GM18909 (cell line): ENCODE results near the gene LNP1.
A peak's percentile ranks its signal among the peaks of the same experiment; 100 is the strongest.

Experiments used
- ATAC-seq: cut with Tn5 transposase; IDR thresholded peaks from one replicate; pipeline ENCODE4 v1.9.1; 2021; ENCODE audit warnings: mild to moderate bottlenecking; ENCODE audit not compliant: unreplicated experiment, poor library complexity

LNP1 gene

DNA sequence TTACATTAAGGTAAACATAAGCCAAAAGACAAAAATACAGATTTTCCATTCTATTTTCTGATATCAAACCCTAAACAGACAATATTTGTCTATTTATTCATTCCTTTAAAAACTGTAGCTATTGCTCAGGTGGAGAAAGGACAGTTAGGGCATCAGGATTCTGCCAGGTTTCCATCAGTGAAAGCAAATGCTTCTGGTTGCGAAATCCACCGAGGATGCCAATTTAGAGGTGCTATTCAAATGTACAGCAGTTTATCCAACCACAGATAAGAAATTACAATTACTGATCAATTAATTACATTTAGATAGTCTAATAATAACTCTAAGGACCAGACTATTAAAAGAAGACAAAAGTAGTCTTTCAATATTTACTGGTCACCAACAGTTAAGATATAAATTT lies 4.4 kb upstream of the LNP1 start:
- ATAC-seq, result no peak

DNA sequence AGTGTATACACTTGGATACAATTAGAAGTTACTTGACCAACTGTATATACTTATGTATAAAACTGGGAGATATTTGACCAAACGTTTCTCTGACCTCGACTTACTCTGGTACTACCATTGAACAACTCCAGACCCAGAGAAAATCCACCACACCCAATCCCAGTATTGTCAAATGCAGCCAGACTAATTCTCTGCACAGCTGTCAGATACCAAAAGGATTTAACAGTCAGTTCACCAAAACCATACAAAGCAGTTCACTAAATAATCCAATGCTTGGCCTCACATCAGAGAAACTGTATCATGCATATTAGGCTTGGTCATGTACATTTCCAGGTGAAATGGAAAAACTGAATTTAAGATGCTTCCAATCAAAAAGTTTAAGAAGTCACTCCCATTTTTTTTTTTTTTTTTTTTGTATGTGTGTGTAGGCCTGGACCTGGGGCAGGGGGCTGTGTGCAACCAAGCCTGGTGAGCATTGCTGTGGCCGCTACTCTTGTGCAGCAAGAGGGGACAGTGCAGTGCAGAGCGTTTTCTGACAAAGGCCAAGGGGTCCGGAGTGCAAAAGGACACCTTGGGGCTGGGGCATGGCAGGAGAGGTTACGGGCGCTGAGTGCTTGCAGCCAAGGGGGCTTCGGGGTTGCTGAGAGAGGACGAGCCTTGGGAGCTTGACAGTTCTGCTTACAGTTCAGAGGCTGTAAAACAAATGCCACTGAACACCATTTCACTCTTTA lies 1.8 kb upstream of the LNP1 start:
- no peak for ATAC-seq

- peak; percentile 21 for ATAC-seq
Observed at GRCh38 chr3:100400419-100400779, 940 bp upstream of the LNP1 start.

GRCh38 chr3:100401674-100402041 lies 319 bp downstream of the LNP1 start:
- ATAC-seq, result peak; percentile 22

DNA sequence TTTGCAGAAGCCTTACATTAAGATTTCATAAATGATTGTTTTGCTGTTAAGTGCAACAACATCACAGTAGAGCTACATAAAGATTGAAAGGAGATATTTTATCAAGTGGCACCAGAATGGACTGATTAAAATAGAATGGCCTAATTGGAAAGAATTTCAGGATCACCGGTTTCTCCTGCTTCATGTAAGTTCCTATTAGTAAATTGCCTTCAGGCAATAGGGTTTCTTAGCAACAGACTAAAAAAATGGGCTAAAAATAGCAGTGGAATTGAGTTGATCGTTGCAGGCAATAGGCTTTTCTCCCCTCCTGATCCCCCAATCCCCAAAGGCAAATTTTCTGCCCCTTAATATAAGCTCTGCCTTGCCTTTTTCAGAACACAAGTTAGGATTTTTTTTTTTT lies 917 bp downstream of the LNP1 start:
- no peak for ATAC-seq

DNA sequence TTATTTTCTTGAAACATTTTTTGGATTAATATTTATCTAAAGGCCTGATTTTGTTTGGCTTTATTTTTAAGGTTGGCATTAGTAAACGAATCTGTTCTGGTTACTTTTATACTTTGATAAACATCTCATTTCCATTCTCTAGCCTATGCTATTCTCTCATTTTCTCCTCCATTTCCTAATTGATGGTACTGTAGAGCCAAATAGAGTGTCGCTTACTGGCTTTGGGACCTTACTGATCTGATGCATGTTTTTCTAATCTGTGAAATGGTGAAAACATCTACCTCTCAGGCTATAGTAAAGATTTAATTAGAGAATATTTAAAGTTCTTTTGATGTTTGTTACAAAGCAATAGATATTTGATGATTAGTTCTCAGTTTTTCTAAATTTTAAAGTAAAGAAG lies 1.6 kb downstream of the LNP1 start:
- ATAC-seq, result no peak

DNA sequence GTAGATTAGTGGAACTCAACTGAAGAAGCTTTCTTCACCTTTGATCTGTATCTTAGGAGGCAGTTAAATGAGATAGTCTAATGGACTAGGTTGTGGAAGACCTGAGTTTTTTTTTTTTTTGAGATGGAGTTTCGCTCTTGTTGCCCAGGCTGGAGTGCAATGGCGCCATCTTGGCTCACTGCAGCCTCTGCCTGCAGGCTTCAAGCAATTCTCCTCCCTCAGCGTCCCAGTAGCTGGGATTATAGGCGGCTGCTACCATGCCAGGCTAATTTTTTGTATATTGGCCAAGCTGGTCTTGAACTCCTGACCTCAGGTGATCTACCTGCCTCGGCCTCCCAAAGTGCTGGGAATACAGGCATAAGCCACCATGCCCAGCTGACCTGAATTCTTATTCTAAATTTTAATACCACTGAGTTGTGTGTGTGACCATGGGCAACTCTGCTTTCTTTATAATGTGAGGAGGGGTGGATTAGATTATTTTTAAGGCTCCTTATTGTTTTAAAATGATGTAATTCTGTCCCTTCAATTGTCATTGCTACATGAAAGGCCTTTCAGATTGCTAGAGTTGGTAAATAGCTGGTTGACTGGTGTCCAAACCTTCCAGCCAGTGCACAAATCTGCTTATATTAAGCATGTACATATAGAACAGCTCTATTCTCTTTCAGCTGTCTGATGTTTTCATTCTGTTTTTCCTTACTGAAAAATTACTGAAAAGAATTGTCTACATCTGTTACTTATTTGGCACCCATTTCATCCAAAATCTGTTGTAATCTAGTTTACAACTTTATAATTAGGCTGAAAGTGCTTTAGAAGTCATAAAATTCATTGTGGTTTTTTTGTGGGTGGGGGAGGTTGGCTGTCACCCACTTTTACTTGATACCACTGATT lies 2.3 kb downstream of the LNP1 start:
- ATAC-seq, result no peak

DNA sequence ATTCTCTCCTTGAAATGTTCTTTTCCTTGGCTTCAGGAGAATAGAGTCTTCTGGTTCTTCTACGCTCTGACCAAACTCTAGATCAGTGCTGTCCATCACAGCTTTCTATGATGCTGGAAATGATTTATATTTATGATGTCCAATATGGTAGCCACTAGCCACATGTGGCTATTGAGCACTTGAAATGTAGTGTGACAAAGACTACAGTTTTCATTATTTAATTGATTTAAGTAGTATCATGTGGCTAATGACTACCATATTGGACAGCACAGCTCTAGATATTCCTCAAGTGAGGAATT lies 2.9 kb downstream of the LNP1 start:
- no peak for ATAC-seq

DNA sequence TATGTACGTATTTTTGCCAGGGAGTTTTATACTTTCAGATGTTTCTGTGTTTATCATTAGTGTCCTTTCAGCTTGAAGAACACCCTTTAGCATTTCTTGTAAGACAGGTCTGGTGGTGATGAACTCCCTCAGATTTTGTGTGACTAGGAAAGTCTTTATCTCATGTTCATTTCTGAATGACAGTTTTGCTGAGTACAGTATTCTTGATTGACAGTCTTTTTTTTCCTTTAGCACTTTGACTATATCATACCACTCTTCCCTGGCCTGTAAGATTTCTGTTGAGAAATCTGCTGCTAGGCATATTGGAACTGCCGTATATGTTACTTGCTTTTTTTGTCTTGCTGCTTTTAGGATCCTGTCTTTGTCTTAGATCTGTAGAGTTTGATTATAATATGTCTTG lies 5.8 kb downstream of the LNP1 start:
- ATAC-seq, result no peak

DNA sequence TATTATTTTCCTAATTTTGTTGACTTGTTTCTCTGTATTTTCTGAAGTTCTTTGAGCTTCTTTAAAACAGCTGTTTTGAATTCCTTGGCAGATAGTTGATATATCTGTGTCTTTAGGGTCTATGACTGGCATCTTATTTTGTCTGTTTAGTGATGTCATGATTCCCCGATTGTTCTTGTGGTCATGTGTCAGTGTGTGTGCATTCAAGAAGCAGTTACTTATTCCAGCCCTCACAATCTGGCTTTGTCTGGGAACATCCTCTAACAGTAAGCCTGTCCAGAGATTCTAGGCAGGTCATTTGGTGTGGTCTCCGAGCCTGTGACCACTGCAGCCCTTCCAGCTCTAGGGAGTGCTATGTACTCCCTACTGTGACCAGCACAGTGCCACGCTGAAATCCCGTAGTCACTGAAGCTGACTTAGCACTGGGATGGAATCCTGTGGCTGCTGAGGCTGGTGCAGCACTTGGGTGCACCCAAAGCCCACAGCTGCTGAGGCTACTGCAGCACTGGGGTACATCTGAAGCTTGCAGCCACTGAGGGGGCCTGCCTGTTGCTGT lies 6.7 kb downstream of the LNP1 start:
- ATAC-seq, result no peak

GRCh38 chr3:100411091-100411982 lies 10.0 kb downstream of the LNP1 start:
- no peak for ATAC-seq

DNA sequence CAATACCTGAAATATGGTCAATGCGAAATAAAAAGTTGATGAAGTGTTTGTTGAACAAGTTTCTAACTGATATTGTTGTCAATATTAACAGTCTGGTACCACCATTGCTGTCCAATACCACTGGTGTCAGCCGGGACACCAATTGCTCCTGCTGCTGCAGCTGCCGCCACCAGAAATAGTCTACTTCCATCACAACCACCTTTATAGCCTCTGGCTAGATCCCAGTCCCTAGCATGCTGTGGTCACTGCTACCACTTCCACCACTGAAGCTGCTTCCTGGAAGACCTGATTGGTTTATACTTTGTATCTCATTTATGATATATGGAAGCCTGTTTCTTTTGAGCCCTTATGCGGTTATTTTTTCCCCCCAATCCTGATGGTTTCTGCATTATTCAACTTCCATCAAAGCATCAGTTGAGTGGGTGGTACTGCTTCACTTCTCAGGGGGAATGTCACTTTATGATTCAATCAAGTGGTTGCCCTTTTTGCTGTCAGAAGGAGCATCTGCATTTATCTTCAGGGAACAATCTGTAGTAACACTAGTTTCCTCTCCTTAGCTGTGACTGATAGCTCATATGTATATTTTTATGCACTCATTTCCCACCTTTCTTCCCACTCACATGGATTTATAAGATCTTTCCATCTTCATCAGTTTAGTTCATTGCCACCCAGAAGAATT lies 11.7 kb downstream of the LNP1 start:
- ATAC-seq, result no peak

DNA sequence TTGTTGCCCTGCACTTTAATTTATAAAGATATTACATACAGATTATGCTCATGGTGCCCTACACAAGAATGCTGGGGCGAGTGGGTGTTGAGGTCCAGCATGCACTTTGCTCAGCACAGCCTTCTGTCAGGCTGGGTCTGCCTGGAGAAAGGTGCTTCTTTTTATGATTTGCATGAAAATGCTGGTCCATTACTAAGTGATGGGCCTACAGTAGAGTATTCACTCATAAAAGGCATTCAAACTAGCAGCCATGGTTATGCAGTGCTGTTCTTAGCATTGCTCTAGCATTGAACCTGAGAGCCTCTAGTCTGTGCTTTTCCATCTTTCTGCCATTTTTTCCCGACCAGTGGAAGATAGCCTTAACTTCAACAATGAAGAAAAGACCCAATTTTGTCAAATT lies 12.3 kb downstream of the LNP1 start:
- no peak for ATAC-seq

DNA sequence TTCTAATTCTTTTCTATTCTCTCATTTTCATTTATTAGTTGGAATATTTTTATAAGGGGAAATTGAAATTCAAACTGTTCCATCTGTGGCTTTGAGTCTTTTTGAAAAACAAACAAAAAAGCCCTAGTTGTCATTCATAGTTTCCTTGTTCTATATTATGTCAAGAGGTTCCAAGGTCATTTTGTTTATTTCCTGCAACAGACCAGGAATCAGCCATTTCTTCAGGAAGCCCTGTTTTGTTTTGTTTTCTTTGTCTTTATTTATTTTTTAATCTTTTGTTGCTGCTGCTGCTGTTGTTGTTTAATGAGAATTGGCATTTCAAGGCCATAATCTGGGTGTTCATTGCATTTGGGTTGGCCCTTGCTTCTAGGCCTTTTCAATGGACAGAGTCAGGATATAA lies 14.8 kb downstream of the LNP1 start:
- ATAC-seq, result no peak

- no peak for ATAC-seq
Observed at GRCh38 chr3:100416863-100417262, 15.5 kb downstream of the LNP1 start.

GRCh38 chr3:100419406-100419805 lies 18.1 kb downstream of the LNP1 start:
- no peak for ATAC-seq

DNA sequence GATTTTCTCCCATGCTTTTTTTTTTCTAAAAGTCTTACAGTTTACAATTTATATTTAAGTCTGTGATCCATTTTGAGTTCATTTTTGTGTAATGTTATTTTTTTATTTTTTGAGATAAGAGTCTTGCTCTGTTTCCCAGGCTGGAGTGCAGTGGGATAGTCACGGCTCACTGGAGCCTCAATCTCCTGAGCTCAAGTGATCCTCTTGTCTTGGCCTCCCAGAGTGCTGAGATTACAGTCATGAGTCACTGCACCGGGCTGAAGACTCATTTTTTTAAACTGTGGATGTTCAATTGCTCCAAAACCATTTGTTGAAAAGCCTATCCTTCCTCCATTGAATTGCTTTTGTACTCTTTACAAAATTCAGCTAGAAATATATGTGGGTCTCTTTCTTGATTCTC lies 19.5 kb downstream of the LNP1 start:
- ATAC-seq, result no peak

DNA sequence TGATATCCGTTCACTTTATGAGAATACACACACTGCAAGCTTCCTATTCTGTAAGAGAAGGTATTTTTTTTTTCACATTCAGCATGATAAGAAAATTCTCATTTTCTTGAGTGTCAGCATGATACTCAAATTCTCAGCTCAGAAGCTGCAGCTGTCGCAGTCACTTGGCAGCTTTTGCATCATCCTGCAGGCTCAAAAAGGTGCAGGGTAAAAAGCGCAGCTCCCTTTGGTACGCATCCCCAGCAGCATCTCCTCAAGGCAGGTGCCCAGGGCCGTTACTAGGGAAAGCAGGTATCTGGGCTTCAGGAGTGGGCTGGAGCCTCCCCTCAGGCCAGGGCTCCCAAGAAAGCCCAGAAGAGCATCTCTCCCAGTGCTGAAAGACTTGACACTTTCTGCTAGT lies 22.3 kb downstream of the LNP1 start:
- no peak for ATAC-seq

DNA sequence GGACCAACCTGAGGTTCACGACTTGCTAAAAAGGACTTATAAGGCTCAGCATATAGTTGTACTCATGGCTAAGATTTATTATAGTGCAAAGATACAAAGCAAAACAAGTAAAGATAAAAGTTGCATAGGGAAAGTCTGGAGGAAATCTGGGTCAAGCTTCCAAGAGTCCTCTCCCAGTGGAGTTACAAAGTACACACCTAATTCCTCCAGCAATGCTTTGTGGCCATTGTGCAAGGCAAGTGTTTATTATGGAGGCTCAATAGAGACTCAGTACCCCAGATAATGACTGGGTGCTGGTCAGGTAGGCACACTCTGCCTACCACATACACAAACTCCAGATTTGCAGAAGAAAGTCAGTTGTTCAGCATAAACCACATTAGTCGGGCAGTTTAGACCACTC lies 22.9 kb downstream of the LNP1 start:
- no peak for ATAC-seq

- no peak for ATAC-seq
Observed at GRCh38 chr3:100425316-100425715, 24.0 kb downstream of the LNP1 start.
